NCI-H146 (cell line): ENCODE results near the gene SLC14A1.
"Not testable (repeated sequence)": the region's sequence is repeated elsewhere in the genome, so short reads cannot be mapped to it uniquely, and the experiment has no call there.

ENCODE experiments used
- DNase-seq: peaks from one replicate; lab custom pipeline; 2025; lab: John Stamatoyannopoulos, UW

SLC14A1 gene

DNA sequence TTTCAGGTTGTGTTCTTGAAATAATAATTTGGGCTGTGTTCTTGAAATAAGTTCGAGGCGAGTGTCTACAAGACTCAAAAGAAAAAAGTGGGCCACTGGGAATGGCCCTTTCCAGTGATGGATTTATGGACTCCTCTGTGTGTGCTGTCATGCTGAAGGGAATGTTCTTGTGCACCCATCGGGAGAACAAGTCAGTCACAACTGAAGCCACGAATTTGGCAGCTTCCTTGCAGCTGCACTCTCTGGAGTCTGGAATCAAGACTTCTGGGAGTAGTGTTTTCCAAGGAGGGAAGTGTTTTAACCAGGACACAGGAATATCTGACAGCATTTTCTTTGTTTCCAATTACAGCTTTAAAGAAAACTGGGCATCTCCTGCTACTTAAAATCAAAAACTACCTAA, 620 bp downstream of the SLC14A1 start:
- no peak for DNase-seq

DNA sequence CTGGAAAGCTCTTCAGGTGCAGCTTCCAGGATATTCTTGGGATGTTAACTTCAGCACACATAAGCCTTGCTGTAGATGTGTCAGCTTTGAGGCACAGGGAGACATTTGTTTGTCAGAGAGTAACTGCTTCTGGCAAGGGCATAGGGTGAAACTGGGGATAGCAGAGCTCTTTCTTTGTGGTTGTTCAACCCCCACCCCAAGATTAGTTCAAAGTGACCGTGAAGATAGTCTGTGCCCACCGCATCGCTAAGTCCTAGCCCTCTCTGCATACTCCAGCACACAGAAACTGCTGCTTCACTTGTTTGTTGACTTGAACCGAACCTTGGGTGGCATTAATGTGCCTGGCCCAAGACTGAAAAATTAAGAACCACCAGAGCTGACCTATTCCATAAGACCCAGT, 1.4 kb downstream of the SLC14A1 start:
- DNase-seq, result no peak

DNA sequence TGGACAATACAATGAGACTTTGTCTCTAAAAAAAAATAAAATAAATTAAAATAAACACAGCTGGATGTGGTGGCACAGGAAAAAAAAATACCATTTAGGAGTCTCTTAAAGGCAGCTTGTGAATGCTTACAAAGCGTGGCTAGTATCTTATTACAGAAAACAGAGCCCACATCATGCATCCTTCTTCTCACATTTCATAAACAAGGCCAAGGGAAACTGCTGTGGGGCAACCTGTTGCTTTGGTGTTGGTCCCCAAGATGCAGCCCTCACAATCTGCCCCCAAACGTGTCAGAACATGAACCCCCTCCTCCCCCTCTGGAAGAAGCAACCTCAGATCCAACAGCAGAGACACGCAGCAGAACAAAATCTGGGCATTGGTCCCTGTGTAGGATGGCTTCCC, 2.6 kb downstream of the SLC14A1 start:
- DNase-seq, result no peak

DNA sequence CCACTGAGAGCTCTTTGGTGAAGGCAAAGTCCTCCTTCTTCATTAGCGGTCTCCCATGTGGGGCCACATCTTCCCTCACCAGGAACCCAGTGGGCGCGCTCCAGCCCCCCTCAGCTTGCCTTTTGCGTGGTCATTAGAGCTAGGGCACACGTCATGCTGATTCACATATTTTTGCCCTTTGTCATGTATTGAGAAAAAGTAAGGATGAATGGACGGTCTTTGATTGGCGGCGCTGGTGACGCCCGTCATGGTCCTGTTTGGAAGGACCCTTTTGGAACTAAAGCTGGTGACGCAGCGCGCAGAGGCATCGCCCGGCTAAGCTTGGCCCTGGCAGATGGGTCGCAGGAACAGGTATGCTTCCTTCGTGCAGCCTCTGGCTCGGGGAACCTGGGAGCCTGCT, 3.1 kb downstream of the SLC14A1 start:
- DNase-seq, result no peak

DNA sequence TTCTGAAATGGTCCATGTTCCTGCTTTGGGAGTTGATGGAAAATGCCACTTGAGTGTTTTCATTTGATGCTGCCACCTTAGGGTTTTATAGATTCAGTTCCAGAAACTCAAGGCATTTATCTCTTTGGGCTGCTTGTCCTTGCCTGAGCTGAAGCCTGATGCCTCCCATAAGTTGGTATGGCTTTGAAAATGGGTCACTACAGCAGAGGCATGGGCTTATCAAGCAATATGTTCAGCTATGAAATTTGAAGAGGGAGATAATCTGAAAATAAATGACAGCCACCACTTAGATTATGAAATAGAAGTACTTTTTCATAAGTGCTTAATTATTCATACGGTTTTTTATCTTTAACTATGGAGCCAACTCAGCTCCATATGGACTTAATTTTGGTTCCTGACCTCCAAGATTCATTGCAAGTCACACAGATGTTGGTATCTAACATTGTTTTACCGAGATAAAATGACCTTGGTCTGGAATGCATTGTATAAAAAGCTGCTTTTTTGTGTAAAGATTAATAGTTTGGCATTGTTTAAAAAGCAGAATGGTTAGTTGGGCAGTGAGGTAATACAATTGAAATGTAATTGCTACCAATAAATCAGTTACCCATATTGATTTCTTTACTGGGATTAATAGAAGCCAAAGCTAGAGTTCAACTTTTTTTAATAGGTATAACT, 4.5 kb downstream of the SLC14A1 start:
- no peak for DNase-seq

DNA sequence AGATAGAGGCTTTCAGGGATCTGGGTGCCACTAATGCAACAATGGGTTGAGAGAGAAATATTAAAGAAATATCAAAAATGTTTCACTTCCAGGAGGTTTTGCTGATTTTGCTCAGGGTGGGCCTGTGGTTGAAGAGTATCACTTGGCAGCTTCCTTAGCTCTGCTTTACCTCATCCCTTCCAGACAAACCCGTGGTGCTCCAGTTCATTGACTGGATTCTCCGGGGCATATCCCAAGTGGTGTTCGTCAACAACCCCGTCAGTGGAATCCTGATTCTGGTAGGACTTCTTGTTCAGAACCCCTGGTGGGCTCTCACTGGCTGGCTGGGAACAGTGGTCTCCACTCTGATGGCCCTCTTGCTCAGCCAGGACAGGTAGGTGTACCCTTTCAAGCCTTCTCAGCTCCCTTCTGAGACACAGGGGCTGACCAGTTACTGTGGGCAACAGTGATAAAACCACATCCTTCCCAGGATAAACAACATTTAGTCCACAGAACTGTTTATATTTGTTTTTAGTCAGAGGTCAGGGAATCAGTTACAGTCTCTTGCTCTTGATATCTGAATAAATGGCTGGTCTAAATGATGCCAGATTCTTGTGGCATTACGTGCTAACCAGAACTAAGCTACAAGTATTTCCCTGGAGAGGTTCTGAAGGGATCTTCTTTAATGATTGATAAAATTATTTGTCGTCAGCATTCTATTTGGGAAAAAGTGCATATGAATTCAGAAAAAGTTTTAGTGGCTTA, 7.0 kb downstream of the SLC14A1 start:
- no peak for DNase-seq

DNA sequence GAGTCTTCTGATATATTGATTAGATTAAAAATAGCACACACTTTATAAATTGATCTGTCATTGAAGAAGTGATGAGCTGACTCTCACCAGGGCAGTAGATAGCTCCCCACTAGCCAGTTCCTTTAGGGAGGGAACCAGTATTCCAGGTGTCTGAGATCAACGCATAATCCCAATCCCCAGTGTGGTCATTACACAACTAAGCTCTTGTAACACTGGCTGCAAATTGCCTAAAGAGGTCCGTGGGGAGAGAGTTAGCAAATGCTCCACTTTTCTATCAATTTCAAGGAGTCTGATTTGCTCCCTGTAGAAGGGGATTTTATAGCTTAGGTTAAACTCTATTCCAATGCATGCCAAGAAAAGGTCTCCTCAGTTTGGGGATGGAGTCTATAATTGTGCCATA, 7.7 kb downstream of the SLC14A1 start:
- DNase-seq, result no peak

DNA sequence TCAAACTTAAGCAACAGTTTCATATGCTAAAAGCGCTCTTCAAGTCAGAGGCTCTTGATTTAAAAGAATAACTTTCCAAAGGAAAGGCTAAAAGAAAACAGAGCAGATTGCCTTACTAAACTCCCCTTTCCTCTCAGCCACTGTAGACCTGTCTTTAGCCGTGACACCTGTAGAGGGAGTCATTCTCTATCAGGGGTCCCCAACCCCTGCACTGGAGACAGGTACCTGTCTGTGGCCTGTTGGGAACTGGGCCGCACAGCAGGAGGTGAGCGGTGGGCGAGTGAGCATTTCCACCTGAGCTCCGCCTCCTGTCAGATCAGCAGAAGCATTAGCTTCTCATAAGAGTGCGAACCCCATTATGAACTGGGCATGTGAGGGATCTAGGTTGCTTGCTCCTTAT, 9.6 kb downstream of the SLC14A1 start:
- DNase-seq, result no peak

DNA sequence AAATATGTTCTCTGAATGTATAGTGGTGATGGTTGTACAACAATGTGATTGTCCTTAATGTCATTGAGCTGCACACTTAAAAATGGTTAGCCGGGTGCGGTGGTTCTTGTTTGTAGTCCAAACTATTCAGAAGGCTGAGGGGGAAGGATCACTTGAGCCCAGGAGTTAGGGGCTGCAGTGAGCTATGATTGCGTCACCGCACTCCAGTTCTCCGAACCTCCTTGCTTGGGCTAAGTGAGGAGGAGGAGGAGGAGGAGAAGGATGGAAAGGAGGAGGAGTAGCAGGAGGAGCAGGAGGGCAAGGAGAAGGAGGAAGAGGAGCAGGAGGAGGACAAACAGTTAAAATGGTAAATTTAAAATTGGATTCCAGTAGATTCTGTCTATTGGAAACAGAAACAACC, 10.5 kb downstream of the SLC14A1 start:
- no peak for DNase-seq

DNA sequence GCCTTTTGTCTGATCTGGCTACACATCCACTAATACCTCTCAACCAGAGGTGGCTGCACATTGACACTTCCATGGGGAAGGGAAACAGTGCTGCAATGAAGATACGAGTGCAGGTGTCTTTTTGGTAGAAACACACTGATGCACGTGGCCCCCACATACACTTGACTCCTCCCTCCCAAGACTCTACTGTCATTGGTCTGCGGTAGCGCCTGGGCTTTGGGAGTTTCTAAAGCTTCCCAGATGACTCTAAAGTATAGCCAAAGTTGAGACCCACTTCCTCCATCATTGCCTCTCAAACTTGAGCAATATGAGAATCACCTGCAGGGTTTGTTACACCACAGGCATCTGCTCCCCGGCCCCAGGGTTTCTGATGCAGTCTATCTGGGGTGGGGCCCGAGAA, 11.0 kb downstream of the SLC14A1 start:
- DNase-seq, result no peak

DNA sequence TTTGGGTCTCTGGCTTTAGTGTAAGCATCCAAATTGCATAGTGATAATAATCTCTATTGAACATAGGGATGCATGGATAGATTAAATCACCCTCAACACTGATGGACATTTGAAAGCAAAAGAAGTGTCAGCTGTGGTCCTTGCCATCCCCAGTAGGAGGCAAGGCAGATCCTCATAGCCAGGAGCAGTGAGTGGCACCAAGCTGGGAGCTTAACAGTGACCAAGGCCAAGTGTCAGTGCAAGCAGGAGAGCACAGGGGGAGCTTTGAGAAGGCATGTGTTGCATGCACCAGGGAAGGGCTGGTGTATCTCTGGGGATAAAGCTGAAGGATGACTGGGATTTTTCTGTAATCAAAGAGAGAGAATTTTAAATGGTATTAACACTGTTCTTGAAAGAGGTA, 14.7 kb downstream of the SLC14A1 start:
- DNase-seq, result no peak

DNA sequence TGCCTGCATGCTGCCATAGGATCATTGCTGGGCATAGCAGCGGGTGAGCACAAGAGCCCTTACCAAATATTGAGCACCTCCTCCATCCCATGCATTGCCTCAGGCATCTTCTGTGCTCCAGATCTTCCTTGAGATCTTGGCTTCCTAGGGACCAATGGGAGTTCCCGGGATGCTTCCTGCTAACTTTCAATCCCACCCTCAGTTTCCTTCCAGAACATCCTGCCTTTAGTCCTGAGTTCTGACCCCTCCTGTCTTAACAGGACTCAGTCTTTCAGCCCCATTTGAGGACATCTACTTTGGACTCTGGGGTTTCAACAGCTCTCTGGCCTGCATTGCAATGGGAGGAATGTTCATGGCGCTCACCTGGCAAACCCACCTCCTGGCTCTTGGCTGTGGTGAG, 15.3 kb downstream of the SLC14A1 start:
- DNase-seq, result no peak

DNA sequence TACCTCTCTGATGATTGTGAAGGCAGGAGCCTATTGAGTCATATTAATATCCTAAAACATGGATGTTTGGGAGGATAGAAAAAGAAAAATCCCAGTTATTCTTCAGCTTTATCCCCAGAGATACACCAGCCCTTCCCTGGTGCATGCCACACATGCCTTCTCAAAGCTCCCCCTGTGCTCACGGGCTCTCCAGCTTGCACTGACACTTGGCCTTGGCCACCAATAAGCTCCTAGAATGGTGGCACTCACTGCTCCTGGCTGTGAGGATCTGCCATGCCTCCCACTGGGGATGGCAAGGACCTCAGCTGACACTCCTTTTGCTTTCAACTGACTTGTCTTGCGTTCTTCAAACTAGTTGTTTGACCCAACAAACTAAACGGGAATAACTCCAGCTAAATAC, 15.9 kb downstream of the SLC14A1 start:
- no peak for DNase-seq

DNA sequence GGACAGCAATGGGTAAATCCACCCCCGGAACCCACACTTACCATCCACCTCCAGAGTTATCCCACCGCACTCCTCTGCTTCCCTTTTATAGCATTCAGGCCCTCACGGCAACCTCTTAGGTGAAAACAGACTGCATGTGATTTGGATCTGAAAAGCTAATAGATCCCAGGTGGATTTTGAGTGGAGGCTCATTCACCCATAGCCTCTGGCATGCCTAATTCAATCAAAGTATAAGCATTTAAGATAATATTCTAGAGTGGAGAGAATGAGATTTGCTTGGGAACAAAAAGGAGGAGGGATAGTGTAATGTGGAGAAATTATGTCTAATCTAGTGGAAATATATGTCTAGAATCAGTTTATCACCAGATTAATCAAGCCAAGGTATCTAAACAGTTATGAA, 17.1 kb downstream of the SLC14A1 start:
- no peak for DNase-seq

DNA sequence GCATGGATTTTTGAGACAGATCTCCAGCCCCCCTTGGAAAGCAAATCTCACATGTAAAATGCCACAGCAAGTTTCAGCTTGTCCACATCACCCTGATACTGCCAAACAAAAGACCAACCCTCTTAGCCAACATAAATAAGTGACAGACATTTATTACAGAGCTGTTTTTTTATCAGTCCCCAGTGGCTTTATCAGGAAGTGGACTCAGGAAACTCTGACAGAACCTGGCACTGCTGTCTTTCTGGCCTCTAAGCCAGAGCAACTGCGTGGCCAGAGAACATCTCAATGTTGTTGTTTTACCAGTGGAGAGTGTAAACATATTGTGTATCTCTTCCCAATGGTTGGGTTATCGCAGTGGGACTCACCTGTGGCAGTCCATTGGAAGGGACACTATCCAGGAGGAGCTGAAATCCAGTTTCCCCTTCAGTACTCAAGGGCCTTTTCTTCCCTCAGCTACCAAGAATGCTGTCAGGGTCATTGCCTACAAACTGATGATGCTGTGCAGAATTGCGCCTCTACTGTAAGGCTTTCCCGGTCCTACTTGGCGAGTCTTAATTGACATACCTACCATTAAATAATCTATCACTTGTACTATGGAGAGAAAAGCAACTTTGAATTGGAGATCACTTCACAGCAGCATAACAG, 22.0 kb downstream of the SLC14A1 start:
- no peak for DNase-seq

DNA sequence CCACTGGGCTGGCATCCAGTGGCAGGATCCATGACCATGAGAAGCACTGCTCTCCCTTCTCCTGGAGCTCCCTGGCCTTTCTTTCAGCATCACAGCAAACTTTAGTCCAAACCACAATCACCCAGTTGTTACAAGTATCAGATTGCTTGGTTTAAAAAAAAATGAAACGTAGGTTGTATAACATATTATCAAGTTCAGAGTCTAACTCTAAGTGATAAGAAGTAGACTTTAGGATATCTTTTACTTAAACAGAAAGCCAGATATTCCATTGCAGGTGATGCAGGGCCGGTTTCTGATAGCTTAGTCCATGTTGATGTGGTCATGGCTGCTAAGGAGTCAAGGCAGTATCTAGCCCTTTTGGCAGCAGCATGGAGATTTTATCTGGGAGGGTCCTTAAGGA, 24.5 kb downstream of the SLC14A1 start:
- DNase-seq, result no peak

DNA sequence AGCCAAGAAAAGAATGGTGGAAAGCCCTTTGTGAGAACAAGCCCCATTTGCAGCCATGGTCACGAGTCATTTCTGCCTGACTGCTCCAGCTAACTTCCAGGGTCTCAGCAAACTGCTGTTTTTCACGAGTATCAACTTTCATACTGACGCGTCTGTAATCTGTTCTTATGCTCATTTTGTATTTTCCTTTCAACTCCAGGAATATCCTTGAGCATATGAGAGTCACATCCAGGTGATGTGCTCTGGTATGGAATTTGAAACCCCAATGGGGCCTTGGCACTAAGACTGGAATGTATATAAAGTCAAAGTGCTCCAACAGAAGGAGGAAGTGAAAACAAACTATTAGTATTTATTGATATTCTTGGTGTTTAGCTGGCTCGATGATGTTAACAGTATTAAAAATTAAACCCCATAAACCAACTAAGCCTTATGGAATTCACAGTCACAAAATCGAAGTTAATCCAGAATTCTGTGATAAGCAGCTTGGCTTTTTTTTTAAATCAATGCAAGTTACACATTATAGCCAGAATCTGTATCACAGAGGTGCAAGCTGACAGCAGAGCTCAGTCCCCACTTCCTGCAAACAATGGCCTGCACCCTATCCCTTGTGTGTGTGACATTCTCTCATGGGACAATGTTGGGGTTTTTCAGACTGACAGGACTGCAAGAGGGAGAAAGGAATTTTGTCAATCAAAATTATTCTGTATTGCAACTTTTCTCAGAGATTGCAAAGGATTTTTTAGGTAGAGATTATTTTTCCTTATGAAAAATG, 26.1 kb downstream of the SLC14A1 start:
- no peak for DNase-seq

DNA sequence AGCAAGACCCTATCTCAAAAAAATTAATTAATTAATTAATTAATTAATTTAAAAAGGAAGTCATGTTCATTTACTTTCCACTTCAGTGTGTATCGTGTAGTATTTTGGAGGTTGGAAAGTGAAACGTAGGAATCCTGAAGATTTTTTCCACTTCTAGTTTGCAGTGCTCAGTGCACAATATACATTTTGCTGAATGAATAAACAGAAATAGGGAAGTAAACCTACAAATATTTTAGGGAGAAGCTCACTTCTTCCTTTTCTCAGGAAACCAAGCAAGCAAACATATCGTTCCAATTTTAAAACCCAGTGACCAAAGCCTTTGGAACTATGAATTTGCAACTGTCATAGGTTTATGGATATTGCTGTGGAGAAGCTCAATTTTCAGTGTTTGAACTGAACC, 27.8 kb downstream of the SLC14A1 start:
- no peak for DNase-seq

DNA sequence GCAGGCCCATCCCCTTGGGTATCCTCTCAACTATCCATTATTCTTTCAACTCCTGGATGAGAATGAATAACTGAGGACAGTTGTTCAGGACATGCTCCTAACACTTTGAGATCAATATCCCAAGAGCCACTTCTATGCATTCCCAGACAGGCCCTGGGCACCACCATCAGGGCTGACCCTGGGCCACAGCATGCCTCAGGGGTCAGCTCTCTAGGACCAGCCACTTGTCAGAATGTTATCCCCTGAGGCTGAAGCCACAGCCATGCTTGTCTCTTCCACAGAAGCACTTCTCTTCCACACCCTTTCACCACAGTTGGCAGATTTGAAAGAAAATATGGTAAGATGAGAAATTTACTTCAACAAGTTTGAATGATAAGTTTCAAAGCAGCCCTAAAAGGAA, 28.7 kb downstream of the SLC14A1 start:
- no peak for DNase-seq

DNA sequence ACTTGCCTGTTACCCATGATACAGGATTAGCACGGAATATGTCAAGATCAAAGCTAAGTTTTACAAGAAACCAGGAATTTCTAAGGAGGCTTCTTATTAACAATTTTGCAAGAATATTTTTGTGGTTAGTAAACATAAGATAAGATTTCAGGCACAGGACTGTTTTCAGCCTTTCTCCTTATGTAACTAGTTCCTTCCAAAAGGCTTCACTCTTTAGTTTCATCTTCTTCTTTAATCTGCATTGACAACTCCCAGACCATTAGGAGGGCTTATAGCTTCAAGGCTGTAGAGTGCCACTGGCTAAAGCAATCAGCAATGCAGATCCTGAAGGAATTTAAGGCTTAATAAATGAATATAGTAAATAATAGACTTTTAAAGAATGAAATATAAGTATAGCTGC, 29.3 kb downstream of the SLC14A1 start:
- DNase-seq, result no peak

DNA sequence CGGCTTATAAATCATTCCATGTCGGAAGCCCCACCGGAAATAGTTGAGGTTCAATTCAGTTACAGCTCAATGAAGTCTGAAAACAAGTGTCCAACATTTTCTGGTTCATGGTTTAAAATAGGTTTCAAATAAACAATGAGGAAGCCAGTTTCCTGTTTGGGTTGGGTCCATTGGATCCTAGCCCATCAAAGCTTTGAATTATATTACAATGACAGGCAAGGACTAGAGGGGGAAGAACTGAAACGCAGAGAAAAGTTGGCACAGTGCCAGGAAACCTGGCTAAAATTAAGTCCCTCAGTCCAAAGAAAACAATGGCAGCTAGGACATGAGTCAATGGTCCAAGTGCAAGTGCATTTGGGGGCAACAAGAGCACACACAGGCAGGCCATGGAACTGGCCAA, 32.0 kb downstream of the SLC14A1 start:
- DNase-seq, result no peak

DNA sequence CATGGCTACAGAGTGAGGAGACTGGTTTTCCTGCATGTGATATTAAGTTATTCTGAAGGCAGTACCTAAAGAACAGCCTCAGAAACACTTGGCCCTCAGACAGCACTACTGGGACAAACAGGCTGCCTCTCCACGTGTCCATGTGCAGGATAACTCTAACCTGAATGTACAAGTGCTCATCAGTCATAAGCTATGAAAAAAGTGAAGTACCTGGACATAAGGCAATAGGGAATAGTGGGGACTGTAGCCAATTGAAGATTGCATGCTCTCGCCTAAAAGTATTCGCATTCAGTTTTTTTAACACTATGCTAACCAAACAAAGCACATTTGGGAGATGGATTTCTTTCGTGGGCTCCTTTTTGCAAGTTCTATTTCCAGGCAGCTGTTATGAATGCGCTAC, 33.0 kb downstream of the SLC14A1 start:
- DNase-seq, result no peak

DNA sequence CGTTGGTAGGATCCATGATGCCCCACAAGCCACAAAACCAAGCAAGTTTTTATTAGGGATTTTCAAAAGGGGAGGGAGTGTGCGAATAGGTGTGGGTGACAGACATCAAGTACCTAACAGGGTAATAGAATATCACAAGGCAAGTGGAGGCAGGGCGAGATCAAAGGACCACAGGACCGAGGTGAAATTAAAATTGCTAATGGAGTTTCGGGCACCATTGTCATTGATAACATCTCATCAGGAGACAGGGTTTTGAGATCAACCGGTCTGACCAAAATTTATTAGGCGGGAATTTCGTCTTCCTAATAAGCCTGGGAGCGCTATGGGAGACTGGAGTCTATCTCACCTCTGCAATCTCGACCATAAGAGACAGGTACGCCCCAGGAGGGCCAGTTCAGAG, 33.7 kb downstream of the SLC14A1 start:
- not testable (repeated sequence) for DNase-seq
